B cell (primary cell): ENCODE measurements around the gene B4GALNT4. TPM values are rescaled to one million over a fixed set of nuclear protein-coding genes. Genes with fewer than 3 reads are reported as not detected.
A peak's percentile ranks its signal among the peaks of the same experiment; 100 is the strongest.

ENCODE experiments used
- ATAC-seq: fragments of 200-7000 bp; cut with Tn5 transposase; one replicate; pipeline ENCODE4 v1.10.0; 2021; ENCODE audit warnings: low read depth, mild to moderate bottlenecking, moderate number of reproducible peaks, moderate library complexity
- CTCF ChIA-PET: fragments of 350-600 bp; sonication (Branson Sonifier 250); formaldehyde crosslinking; loops from one replicate; lab custom pipeline; 2021; ENCODE audit warnings: antibody characterized with exemption, inconsistent platforms; lab: Charles Lee
- POLR2A ChIA-PET: fragments of 350-600 bp; sonication (Branson Sonifier 250); formaldehyde crosslinking; loops from one replicate; lab custom pipeline; 2021; ENCODE audit warnings: antibody characterized with exemption; lab: Charles Lee
- DNase-seq: peaks from one replicate; pipeline ENCODE4 v3.0.0; 2013
- H2AFZ ChIP-seq: 2 replicates; pipeline ENCODE4 v1.6.1; 2012; ENCODE audit warnings: mild to moderate bottlenecking, low read depth, low read length; ENCODE audit not compliant: insufficient read depth, poor library complexity, severe bottlenecking
- H3K27ac ChIP-seq, 2 donors: 1 replicate in 1 of 2; 2 replicates in 1 of 2; pipeline ENCODE4 v1.5.1; 2012 to 2013; ENCODE audit warnings: low read length in 2 of 2, mild to moderate bottlenecking in 2 of 2, moderate library complexity in 1 of 2
- H3K27me3 ChIP-seq, 4 experiments: fragments of 200-600 bp in 1 of 4; sonication (generic) in 1 of 4; replicated peaks in 1 of 4; 1 replicate in 2 of 4; 2 replicates in 2 of 4; pipeline versions ENCODE4 v1.6.1 to v1.7.0; 2013 to 2016; ENCODE audit warnings: low read length in 3 of 4, mild to moderate bottlenecking in 2 of 4, mixed read lengths in 1 of 4, moderate library complexity in 1 of 4; ENCODE audit not compliant: insufficient read depth in 4 of 4, control insufficient read depth in 3 of 4; ENCODE audit errors: control extremely low read depth in 1 of 4
- H3K36me3 ChIP-seq, 2 experiments: replicated peaks in 1 of 2; 1 replicate in 1 of 2; 2 replicates in 1 of 2; pipeline versions ENCODE4 v1.6.1 to v1.7.1; 2013; ENCODE audit warnings: low read length in 1 of 2; ENCODE audit not compliant: insufficient read depth in 2 of 2, control insufficient read depth in 1 of 2; ENCODE audit errors: control extremely low read depth in 1 of 2, extremely low read depth in 1 of 2
- H3K4me1 ChIP-seq, 2 donors: fragments of 200-600 bp in 1 of 2; sonication (generic) in 1 of 2; 1 replicate in 1 of 2; 2 replicates in 1 of 2; pipeline versions ENCODE4 v1.5.1 to v1.6.1; 2013 to 2017; ENCODE audit warnings: low read length in 2 of 2; ENCODE audit not compliant: control insufficient read depth in 2 of 2, insufficient read depth in 2 of 2
- H3K4me2 ChIP-seq: replicated peaks from 2 replicates; pipeline ENCODE3; 2012; ENCODE audit warnings: mild to moderate bottlenecking, low read depth, low read length; ENCODE audit not compliant: poor library complexity, severe bottlenecking
- H3K4me3 ChIP-seq, 5 experiments: fragments of 200-600 bp in 1 of 5; sonication (generic) in 1 of 5; 1 replicate in 3 of 5; 2 replicates in 2 of 5; pipeline versions ENCODE4 v1.5.1 to v1.7.0; 2011 to 2016; ENCODE audit warnings: low read length in 4 of 5, mild to moderate bottlenecking in 4 of 5, low read depth in 2 of 5, control low read depth in 1 of 5, moderate library complexity in 1 of 5; ENCODE audit not compliant: insufficient read depth in 1 of 5; ENCODE audit errors: control extremely low read depth in 1 of 5, extremely low read depth in 1 of 5
- H3K79me2 ChIP-seq: fragments of 200-600 bp; sonication (generic); one replicate; pipeline ENCODE4 v1.6.0; 2016; ENCODE audit warnings: low read length; ENCODE audit not compliant: control insufficient read depth, insufficient read depth
- H3K9ac ChIP-seq: fragments of 200-600 bp; sonication (generic); 2 replicates; pipeline ENCODE4 v1.6.1; 2017; ENCODE audit warnings: mild to moderate bottlenecking, low read length, moderate library complexity
- H3K9me3 ChIP-seq, 3 donors: one replicate each; pipeline versions ENCODE4 v1.6.1 to v1.7.1; 2013; ENCODE audit warnings: low read length in 2 of 3; ENCODE audit not compliant: control insufficient read depth in 2 of 3, insufficient read depth in 1 of 3; ENCODE audit errors: control extremely low read depth in 1 of 3
- H4K20me1 ChIP-seq: 2 replicates; pipeline ENCODE4 v1.6.0; 2012; ENCODE audit warnings: mild to moderate bottlenecking, low read length; ENCODE audit not compliant: insufficient read depth, control insufficient read depth, poor library complexity, severe bottlenecking
- H3K27ac Mint-ChIP-seq: one replicate; pipeline ENCODE4 v1.8.0; 2021; ENCODE audit warnings: mixed read lengths
- H3K27me3 Mint-ChIP-seq: one replicate; pipeline ENCODE4 v1.8.0; 2021; ENCODE audit warnings: mixed read lengths
- H3K4me1 Mint-ChIP-seq: one replicate; pipeline ENCODE4 v1.8.0; 2021; ENCODE audit warnings: mixed read lengths
- H3K4me3 Mint-ChIP-seq: one replicate; pipeline ENCODE4 v1.8.0; 2021; ENCODE audit warnings: mixed read lengths
- H3K9me3 Mint-ChIP-seq: one replicate; pipeline ENCODE4 v1.8.0; 2022; ENCODE audit warnings: mixed read lengths; ENCODE audit not compliant: insufficient read depth
- CTCF ChIP-seq: fragments of 200-600 bp; IDR thresholded peaks from one replicate; pipeline ENCODE4 v1.8.0; 2022; ENCODE audit warnings: antibody characterized with exemption, mild to moderate bottlenecking
- EZH2 ChIP-seq: IDR thresholded peaks from 2 replicates; pipeline ENCODE4 v1.6.1; 2012; ENCODE audit warnings: borderline replicate concordance, low read depth, mild to moderate bottlenecking, moderate library complexity, low read length; ENCODE audit not compliant: insufficient read depth, poor library complexity, severe bottlenecking
- WGBS: methylation state at CpG from one replicate; pipeline ENCODE4 v1.1.5; 2013; ENCODE audit warnings: missing lambda C conversion rate; ENCODE audit not compliant: insufficient coverage; 5-methylcytosine and 5-hydroxymethylcytosine counted together
- intact Hi-C: fragments of 100-400 bp; cut with micrococcal nuclease; formaldehyde crosslinking; loops from one replicate; pipeline ENCODE4 v1.10.0; 2022
- polyA plus RNA-seq: library from polyadenylated mRNA; depleted of rRNA; stranded (reverse); fragments of >200 nt; gene quantifications from 2 replicates; pipeline ENCODE4 v1.2.3, GENCODE V29; 2012
- total RNA-seq, 2 donors: library from RNA; stranded (reverse); fragments of 120-200 nt in 1 of 2; gene quantifications; 1 replicate in 1 of 2; 2 replicates in 1 of 2; pipeline versions ENCODE4 v1.2.3 to v1.2.4, GENCODE V29; 2013 to 2022

B4GALNT4 gene
- total and polyA plus RNA-seq, 2 donors (not counting 1 experiment from before 2014, with no cell fraction given): not detected

GRCh38 chr11:363948-364761, 5.1 kb upstream of the B4GALNT4 start:
- Histone ChIP-seq H3K9me3 (peaks cover 0 to 18% (median 0%) of the 10 kb centered on the region in 3 donors), H3K36me3 (no peaks in the 10 kb centered on the region), H3K4me3 (no peak overlapping the region), H3K27ac (no peak overlapping the region), H3K4me1 (peaks cover 8 to 14% of the 10 kb centered on the region in 2 donors), H3K27me3 (peaks cover 0 to 38% (median 15%) of the 10 kb centered on the region in 4 experiments), H4K20me1 (no peaks in the 10 kb centered on the region), H3K4me2 (no peak overlapping the region), H2AFZ (no peak overlapping the region), H3K9ac (no peak overlapping the region), H3K79me2 (no peaks in the 10 kb centered on the region)
- Mint-ChIP-seq H3K27ac (no peak overlapping the region), H3K4me1 (peaks cover 11% of the 10 kb centered on the region), H3K4me3 (no peak overlapping the region), H3K9me3 (no peaks in the 10 kb centered on the region), H3K27me3 (peaks cover 24% of the 10 kb centered on the region)
- CTCF ChIA-PET: interaction anchor here (1.1 to 8.2 kb wide), 5 partner anchors 59 to 157 kb away, joined by 3 to 52 read pairs (median 3); partner anchors contain the start of genes BET1L and RIC8A
- TF ChIP-seq CTCF: peak; percentile 69
- TF ChIP-seq EZH2: no peak
- POLR2A ChIA-PET: interaction anchor here (0.8 kb wide), 1 partner anchor 84 kb away, joined by 3 read pairs; no protein-coding TSS in a partner anchor
- ATAC-seq: peak; percentile 83
- DNase-seq: peak; percentile 65
- intact Hi-C loops: loop anchor here (2.0 kb wide), 1 partner anchor 113 kb away; no protein-coding TSS in a partner anchor
- 59% methylated on average over 19 of the region's 24 CpGs for WGBS
